SK-N-SH (cell line): ENCODE data around the gene CAPSL. TPM values are rescaled to one million over a fixed set of nuclear protein-coding genes. Genes with fewer than 3 reads are reported as not detected.

Source experiments
- CTCF ChIA-PET: fragments of 300-600, 350-600 bp; formaldehyde crosslinking; extraction: SDS; loops from one replicate; lab custom pipeline; 2021; lab: Yijun Ruan, JAX
- POLR2A ChIA-PET: fragments of 350-600 bp; sonication (Branson Sonifier 250); formaldehyde crosslinking; extraction: SDS; loops from one replicate; lab custom pipeline; 2020; ENCODE audit warnings: antibody characterized with exemption, inconsistent platforms; lab: Yijun Ruan, JAX
- DNase-seq: peaks from one replicate; pipeline ENCODE4 v3.0.0; 2012
- H2AFZ ChIP-seq: fragments of 200-600 bp; sonication (generic); 2 replicates; pipeline ENCODE4 v1.8.1; 2016; ENCODE audit warnings: antibody characterized with exemption, mild to moderate bottlenecking, low read depth
- H3F3A ChIP-seq: fragments of 200-600 bp; sonication (generic); replicated peaks from 2 replicates; pipeline ENCODE3; 2016; ENCODE audit warnings: antibody characterized with exemption, mild to moderate bottlenecking; ENCODE audit not compliant: insufficient read depth
- H3K27ac ChIP-seq, 2 experiments: fragments of 200-500 bp in 1 of 2; fragments of 200-600 bp in 1 of 2; sonication (Bioruptor generic) in 1 of 2; sonication (generic), shearing (Covaris generic) in 1 of 2; 2 replicates each; pipeline versions ENCODE4 v1.5.1 to v1.6.1; 2014 to 2016; ENCODE audit warnings: low read depth in 2 of 2, inconsistent platforms in 1 of 2, low read length in 1 of 2, mild to moderate bottlenecking in 1 of 2, mixed read lengths in 1 of 2
- H3K27me3 ChIP-seq: fragments of 200-600 bp; sonication (generic), shearing (Covaris generic); 2 replicates; pipeline ENCODE4 v1.6.1; 2016; ENCODE audit warnings: mixed run types; ENCODE audit not compliant: insufficient read depth
- H3K36me3 ChIP-seq, 2 experiments: fragments of 200-500 bp in 1 of 2; fragments of 200-600 bp in 1 of 2; sonication (Bioruptor generic) in 1 of 2; sonication (generic) in 1 of 2; replicated peaks in 1 of 2; 2 replicates each; pipeline versions ENCODE3 to v1.5.1; 2014 to 2016; ENCODE audit warnings: low read length in 1 of 2, mild to moderate bottlenecking in 1 of 2; ENCODE audit not compliant: insufficient read depth in 2 of 2, control insufficient read depth in 1 of 2
- H3K4me1 ChIP-seq, 2 experiments: fragments of 200-500 bp in 1 of 2; fragments of 200-600 bp in 1 of 2; sonication (Bioruptor generic) in 1 of 2; sonication (generic), shearing (Covaris generic) in 1 of 2; 2 replicates each; pipeline versions ENCODE4 v1.5.1 to v1.6.1; 2014 to 2016; ENCODE audit warnings: low read depth in 1 of 2, low read length in 1 of 2, mixed run types in 1 of 2; ENCODE audit not compliant: insufficient read depth in 2 of 2, control insufficient read depth in 1 of 2
- H3K4me2 ChIP-seq: fragments of 200-600 bp; sonication (generic), shearing (Covaris generic); 2 replicates; pipeline ENCODE4 v1.6.1; 2017; ENCODE audit warnings: mixed run types
- H3K4me3 ChIP-seq, 2 experiments: fragments of 200-500 bp in 1 of 2; fragments of 200-600 bp in 1 of 2; sonication (Bioruptor generic) in 1 of 2; sonication (generic), shearing (Covaris generic) in 1 of 2; 2 replicates each; pipeline versions ENCODE4 v1.5.1 to v1.8.1; 2014 to 2016; ENCODE audit warnings: low read depth in 2 of 2, inconsistent platforms in 1 of 2, low read length in 1 of 2, mild to moderate bottlenecking in 1 of 2, mixed read lengths in 1 of 2, moderate library complexity in 1 of 2
- H3K79me2 ChIP-seq: fragments of 200-600 bp; sonication (generic); 2 replicates; pipeline ENCODE4 v1.8.1; 2017; ENCODE audit warnings: mild to moderate bottlenecking; ENCODE audit not compliant: insufficient read depth
- H3K9ac ChIP-seq: fragments of 200-600 bp; sonication (generic); 2 replicates; pipeline ENCODE4 v1.6.1; 2017; ENCODE audit warnings: mixed run types
- H3K9me2 ChIP-seq: fragments of 200-600 bp; sonication (generic); 2 replicates; pipeline ENCODE4 v1.6.1; 2017; ENCODE audit warnings: mixed run types
- H3K9me3 ChIP-seq: fragments of 200-600 bp; sonication (generic); 2 replicates; pipeline ENCODE4 v1.6.1; 2017; ENCODE audit warnings: mixed run types, mild to moderate bottlenecking, moderate library complexity
- H4K20me1 ChIP-seq: fragments of 200-600 bp; sonication (generic); 2 replicates; pipeline ENCODE4 v1.6.1; 2017; ENCODE audit warnings: mild to moderate bottlenecking, mixed run types; ENCODE audit not compliant: insufficient read depth
- CHD2 ChIP-seq: fragments of 150-350 bp; IDR thresholded peaks from 2 replicates; pipeline ENCODE4 v1.6.1; 2018; ENCODE audit warnings: low read length; ENCODE audit not compliant: partially characterized antibody
- ELF1 ChIP-seq: IDR thresholded peaks from 2 replicates; pipeline ENCODE4 v1.4.0; 2012
- EZH2phosphoT487 ChIP-seq: fragments of 200-600 bp; sonication (generic); IDR thresholded peaks from 2 replicates; pipeline ENCODE4 v1.6.1; 2017; ENCODE audit warnings: low read depth, mixed run types, mild to moderate bottlenecking, antibody characterized with exemption, moderate library complexity, borderline replicate concordance
- FOSL2 ChIP-seq: IDR thresholded peaks from 2 replicates; pipeline ENCODE4 v1.4.0; 2012; ENCODE audit warnings: low read depth, mild to moderate bottlenecking, moderate library complexity, borderline replicate concordance
- GABPA ChIP-seq: IDR thresholded peaks from 2 replicates; pipeline ENCODE4 v1.4.0; 2012; ENCODE audit warnings: low read depth, mild to moderate bottlenecking
- JUND ChIP-seq: IDR thresholded peaks from 2 replicates; pipeline ENCODE4 v1.4.0; 2012
- MEF2A ChIP-seq: IDR thresholded peaks from 2 replicates; pipeline ENCODE4 v1.4.0; 2012; ENCODE audit warnings: low read depth, borderline replicate concordance
- NRF1 ChIP-seq: IDR thresholded peaks from 2 replicates; pipeline ENCODE4 v1.6.1; 2012; ENCODE audit warnings: low read depth, mild to moderate bottlenecking, low read length
- POLR2AphosphoS5 ChIP-seq: IDR thresholded peaks from 2 replicates; pipeline ENCODE4 v1.6.1; 2012; ENCODE audit warnings: low read depth, low read length
- RFX5 ChIP-seq: IDR thresholded peaks from 2 replicates; pipeline ENCODE4 v1.6.1; 2012; ENCODE audit warnings: mild to moderate bottlenecking, improper control_type of control experiment, low read length
- RXRA ChIP-seq: IDR thresholded peaks from 2 replicates; pipeline ENCODE4 v1.4.0; 2012; ENCODE audit warnings: low read depth, mild to moderate bottlenecking, borderline replicate concordance
- SIN3A ChIP-seq: IDR thresholded peaks from 2 replicates; pipeline ENCODE4 v1.6.1; 2012; ENCODE audit warnings: low read depth, mild to moderate bottlenecking, low read length, moderate library complexity, borderline replicate concordance
- TAF1 ChIP-seq: IDR thresholded peaks from 2 replicates; pipeline ENCODE4 v1.6.1; 2012; ENCODE audit warnings: low read depth, mild to moderate bottlenecking, low read length, moderate library complexity, borderline replicate concordance
- TEAD4 ChIP-seq: IDR thresholded peaks from 2 replicates; pipeline ENCODE4 v1.4.0; 2012; ENCODE audit warnings: mild to moderate bottlenecking, borderline replicate concordance; ENCODE audit not compliant: insufficient read depth
- YY1 ChIP-seq: IDR thresholded peaks from 2 replicates; pipeline ENCODE4 v1.4.0; 2012; ENCODE audit warnings: low read depth, mild to moderate bottlenecking
- polyA plus RNA-seq, 3 experiments: library from polyadenylated mRNA; depleted of rRNA; stranded (reverse); fragments of >200 nt; gene quantifications; 2 replicates each; pipeline ENCODE4 v1.2.3, GENCODE V29; 2012
- TF ChIP-seq, protein P1 (sequence below): IDR thresholded peaks from 2 replicates; pipeline ENCODE4 v1.4.0; 2012; ENCODE audit warnings: low read depth, borderline replicate concordance
- TF ChIP-seq, protein P2 (sequence below): fragments of 150-350 bp; IDR thresholded peaks from 2 replicates; pipeline ENCODE4 v1.6.1; 2017; ENCODE audit warnings: antibody characterized with exemption, low read length, low read depth, borderline replicate concordance
- TF ChIP-seq, protein P3 (sequence below): IDR thresholded peaks from 2 replicates; pipeline ENCODE4; 2012
- TF ChIP-seq, protein P4 (sequence below): IDR thresholded peaks from 2 replicates; pipeline ENCODE4 v1.6.1; 2012; ENCODE audit warnings: mild to moderate bottlenecking, low read depth, low read length, moderate library complexity
- TF ChIP-seq, protein P5 (sequence below): IDR thresholded peaks from 2 replicates; pipeline ENCODE4 v1.4.0; 2012; ENCODE audit warnings: low read depth
- TF ChIP-seq, protein P6 (sequence below): fragments of 200-600 bp; sonication (generic); IDR thresholded peaks from 2 replicates; pipeline ENCODE4 v1.6.1; 2017; ENCODE audit warnings: antibody characterized with exemption, mild to moderate bottlenecking, moderate library complexity

The CAPSL gene
- polyA plus RNA-seq, 1 of the 3 experiments (the other 2 are of a cell fraction): 0.23 TPM

DNA sequence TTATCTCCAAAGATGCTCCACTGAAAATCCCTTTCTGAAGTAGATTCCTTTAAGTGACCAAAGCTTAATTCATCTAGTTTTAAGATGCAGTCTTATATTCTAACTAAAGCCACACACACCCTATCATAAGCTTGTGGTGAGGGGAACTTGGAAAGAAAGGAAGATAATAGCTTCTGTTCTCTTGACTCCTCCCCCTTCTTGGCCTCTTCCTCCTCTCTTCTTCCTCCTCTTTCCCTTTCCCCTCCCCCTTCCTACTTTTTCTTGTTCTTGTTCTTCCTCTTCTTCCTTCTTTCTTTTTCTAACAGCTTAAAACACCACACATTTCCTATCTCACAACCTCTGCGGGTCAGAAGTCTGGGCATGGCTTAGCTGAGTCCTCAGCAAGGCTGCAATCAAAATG is 58.3 kb downstream of the CAPSL start (continued):
- TF ChIP-seq, protein P1, sequence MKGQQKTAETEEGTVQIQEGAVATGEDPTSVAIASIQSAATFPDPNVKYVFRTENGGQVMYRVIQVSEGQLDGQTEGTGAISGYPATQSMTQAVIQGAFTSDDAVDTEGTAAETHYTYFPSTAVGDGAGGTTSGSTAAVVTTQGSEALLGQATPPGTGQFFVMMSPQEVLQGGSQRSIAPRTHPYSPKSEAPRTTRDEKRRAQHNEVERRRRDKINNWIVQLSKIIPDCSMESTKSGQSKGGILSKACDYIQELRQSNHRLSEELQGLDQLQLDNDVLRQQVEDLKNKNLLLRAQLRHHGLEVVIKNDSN: no peak
- TF ChIP-seq MEF2A: no peak
- TF ChIP-seq RFX5: no peak
- TF ChIP-seq TAF1: no peak
- TF ChIP-seq, protein P2, sequence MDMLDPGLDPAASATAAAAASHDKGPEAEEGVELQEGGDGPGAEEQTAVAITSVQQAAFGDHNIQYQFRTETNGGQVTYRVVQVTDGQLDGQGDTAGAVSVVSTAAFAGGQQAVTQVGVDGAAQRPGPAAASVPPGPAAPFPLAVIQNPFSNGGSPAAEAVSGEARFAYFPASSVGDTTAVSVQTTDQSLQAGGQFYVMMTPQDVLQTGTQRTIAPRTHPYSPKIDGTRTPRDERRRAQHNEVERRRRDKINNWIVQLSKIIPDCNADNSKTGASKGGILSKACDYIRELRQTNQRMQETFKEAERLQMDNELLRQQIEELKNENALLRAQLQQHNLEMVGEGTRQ: no peak
- no peak for TF ChIP-seq RXRA
- no peak for TF ChIP-seq NRF1
- TF ChIP-seq CHD2: no peak
- no peak for TF ChIP-seq EZH2phosphoT487
- TF ChIP-seq JUND: no peak
- no peak for TF ChIP-seq YY1
- no peak for TF ChIP-seq FOSL2
- no peak for TF ChIP-seq ELF1
- TF ChIP-seq SIN3A: no peak
- TF ChIP-seq, protein P3, sequence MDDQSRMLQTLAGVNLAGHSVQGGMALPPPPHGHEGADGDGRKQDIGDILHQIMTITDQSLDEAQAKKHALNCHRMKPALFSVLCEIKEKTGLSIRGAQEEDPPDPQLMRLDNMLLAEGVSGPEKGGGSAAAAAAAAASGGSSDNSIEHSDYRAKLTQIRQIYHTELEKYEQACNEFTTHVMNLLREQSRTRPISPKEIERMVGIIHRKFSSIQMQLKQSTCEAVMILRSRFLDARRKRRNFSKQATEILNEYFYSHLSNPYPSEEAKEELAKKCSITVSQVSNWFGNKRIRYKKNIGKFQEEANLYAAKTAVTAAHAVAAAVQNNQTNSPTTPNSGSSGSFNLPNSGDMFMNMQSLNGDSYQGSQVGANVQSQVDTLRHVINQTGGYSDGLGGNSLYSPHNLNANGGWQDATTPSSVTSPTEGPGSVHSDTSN: no peak

DNA sequence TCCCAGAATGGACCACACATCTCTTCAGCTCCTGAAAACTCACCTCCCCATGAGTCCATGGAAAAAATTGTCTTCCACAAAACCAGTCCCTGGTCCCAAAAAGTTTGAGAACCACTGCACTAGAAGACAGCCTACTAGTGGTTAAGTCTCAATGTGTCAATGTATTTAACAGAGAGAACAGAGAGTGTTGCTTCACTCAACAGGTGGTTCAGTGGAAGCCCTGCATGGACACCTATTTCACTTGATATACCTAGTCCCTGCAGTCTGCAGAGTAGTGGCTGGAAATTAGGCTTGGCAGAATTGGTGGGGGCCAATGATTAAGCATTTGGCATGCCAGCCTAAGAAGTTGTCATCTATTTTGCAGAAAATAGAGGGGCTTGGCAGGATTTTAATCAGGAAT is 58.8 kb downstream of the CAPSL start:
- Histone ChIP-seq H3F3A (peaks cover 5% of the 10 kb centered on the region), H3K79me2 (no peaks in the 10 kb centered on the region), H3K27me3 (no peaks in the 10 kb centered on the region), H3K4me1 (peaks cover 0 to 11% of the 10 kb centered on the region in 2 experiments; a peak in 1 of 4 replicates), H3K9me3 (no peaks in the 10 kb centered on the region), H3K27ac (no peak overlapping the region), H4K20me1 (no peaks in the 10 kb centered on the region), H2AFZ (no peak overlapping the region), H3K36me3 (no peaks in the 10 kb centered on the region), H3K4me3 (no peak overlapping the region), H3K9me2 (no peaks in the 10 kb centered on the region), H3K4me2 (no peak overlapping the region), H3K9ac (no peak overlapping the region)
- POLR2A ChIA-PET: no interaction called here
- CTCF ChIA-PET: no interaction called here
- DNase-seq: no peak
- TF ChIP-seq YY1 (no peak), NRF1 (no peak), TAF1 (no peak), JUND (no peak), ELF1 (no peak), TEAD4 (no peak), GABPA (no peak), RXRA (no peak), RFX5 (no peak), POLR2AphosphoS5 (no peak)
- TF ChIP-seq, protein P3: no peak
- TF ChIP-seq, protein P4, sequence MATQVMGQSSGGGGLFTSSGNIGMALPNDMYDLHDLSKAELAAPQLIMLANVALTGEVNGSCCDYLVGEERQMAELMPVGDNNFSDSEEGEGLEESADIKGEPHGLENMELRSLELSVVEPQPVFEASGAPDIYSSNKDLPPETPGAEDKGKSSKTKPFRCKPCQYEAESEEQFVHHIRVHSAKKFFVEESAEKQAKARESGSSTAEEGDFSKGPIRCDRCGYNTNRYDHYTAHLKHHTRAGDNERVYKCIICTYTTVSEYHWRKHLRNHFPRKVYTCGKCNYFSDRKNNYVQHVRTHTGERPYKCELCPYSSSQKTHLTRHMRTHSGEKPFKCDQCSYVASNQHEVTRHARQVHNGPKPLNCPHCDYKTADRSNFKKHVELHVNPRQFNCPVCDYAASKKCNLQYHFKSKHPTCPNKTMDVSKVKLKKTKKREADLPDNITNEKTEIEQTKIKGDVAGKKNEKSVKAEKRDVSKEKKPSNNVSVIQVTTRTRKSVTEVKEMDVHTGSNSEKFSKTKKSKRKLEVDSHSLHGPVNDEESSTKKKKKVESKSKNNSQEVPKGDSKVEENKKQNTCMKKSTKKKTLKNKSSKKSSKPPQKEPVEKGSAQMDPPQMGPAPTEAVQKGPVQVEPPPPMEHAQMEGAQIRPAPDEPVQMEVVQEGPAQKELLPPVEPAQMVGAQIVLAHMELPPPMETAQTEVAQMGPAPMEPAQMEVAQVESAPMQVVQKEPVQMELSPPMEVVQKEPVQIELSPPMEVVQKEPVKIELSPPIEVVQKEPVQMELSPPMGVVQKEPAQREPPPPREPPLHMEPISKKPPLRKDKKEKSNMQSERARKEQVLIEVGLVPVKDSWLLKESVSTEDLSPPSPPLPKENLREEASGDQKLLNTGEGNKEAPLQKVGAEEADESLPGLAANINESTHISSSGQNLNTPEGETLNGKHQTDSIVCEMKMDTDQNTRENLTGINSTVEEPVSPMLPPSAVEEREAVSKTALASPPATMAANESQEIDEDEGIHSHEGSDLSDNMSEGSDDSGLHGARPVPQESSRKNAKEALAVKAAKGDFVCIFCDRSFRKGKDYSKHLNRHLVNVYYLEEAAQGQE: no peak
- TF ChIP-seq, protein P5, sequence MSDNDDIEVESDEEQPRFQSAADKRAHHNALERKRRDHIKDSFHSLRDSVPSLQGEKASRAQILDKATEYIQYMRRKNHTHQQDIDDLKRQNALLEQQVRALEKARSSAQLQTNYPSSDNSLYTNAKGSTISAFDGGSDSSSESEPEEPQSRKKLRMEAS: no peak
- TF ChIP-seq, protein P6, sequence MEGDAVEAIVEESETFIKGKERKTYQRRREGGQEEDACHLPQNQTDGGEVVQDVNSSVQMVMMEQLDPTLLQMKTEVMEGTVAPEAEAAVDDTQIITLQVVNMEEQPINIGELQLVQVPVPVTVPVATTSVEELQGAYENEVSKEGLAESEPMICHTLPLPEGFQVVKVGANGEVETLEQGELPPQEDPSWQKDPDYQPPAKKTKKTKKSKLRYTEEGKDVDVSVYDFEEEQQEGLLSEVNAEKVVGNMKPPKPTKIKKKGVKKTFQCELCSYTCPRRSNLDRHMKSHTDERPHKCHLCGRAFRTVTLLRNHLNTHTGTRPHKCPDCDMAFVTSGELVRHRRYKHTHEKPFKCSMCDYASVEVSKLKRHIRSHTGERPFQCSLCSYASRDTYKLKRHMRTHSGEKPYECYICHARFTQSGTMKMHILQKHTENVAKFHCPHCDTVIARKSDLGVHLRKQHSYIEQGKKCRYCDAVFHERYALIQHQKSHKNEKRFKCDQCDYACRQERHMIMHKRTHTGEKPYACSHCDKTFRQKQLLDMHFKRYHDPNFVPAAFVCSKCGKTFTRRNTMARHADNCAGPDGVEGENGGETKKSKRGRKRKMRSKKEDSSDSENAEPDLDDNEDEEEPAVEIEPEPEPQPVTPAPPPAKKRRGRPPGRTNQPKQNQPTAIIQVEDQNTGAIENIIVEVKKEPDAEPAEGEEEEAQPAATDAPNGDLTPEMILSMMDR: no peak
- TF ChIP-seq, protein P1: no peak
